ENCODE data around the gene SHANK3.

The SHANK3 gene

DNA sequence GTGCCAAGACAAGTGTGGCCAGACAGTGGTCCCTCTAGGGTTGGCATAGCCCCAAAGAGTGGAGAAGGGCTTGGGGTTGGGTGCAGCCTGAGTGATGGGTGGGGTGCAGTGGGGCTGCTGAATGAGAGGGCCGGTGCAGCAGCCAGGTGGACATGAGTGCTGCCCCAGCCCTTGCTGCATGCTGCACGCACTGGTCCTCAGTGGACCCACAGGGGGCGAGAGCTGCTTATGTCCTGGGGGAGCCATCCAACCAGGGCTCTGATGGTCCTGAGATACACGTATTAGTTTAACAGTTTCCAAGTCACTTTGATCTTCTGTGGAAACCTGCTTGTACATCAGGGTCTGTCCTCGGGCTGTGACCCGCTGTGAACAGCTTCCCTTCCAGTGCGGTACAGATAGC lies 41.5 kb downstream of the SHANK3 start:
- Histone ChIP-seq H3K4me1 (ENCODE audit: insufficient read depth, low read length) (no peaks in the 10 kb centered on the region), H3K9me3 (ENCODE audit: control insufficient read depth, insufficient read depth, low read length) (no peaks in the 10 kb centered on the region), H3K9ac (ENCODE audit: low read depth, low read length) (no peak overlapping the region), H3K36me3 (ENCODE audit: insufficient read depth, low read length) (no peaks in the 10 kb centered on the region)

DNA sequence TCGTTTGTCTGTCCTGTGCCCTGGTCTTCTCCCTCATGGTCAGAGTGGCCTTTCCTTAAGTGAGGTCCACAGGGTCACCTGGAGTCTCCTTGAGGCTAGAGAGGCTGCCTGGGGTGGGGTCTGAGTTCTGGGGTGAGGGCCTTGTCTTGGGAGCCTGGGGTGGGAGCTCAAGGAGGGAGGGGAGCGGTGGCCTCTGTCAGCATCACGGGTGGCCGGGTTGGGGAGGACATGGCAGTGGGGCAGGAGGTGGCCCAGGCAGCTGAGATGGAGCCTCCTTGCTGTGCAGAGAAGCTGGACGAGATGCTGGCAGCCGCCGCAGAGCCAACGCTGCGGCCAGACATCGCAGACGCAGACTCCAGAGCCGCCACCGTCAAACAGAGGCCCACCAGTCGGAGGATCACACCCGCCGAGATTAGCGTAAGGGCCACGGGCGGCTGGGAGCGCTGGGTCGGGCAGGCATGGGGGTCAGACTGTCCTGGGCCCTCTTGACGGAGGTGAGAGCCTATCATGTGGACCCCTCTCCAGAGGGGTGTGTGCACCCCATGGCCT lies 42.1 kb downstream of the SHANK3 start:
- Histone ChIP-seq H3K36me3 (ENCODE audit: insufficient read depth, low read length) (no peaks in the 10 kb centered on the region), H3K9ac (ENCODE audit: low read depth, low read length) (no peak overlapping the region), H3K4me1 (ENCODE audit: insufficient read depth, low read length) (no peaks in the 10 kb centered on the region), H3K9me3 (ENCODE audit: control insufficient read depth, insufficient read depth, low read length) (no peaks in the 10 kb centered on the region)

DNA sequence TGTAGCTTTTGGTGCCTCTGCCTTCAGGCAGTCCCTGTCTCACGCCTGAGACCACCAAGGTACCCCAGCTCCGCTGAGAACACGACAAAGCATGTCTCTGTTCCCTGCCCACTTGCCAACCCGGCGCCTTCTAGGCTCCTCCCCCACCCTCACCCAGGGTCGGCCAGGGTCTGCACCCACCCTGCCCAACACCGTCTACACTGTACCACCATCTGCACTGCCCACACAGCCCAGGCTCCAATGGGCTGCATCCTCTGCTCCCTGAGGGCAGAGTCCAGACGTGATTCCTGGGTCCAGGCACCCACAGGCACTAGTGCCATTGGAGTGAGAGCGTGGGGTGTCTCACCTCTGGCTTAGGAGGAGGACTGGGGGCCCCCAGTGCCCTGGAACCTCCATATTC lies 42.6 kb downstream of the SHANK3 start:
- Histone ChIP-seq H3K9me3 (ENCODE audit: control insufficient read depth, insufficient read depth, low read length) (no peaks in the 10 kb centered on the region), H3K9ac (ENCODE audit: low read depth, low read length) (no peak overlapping the region), H3K36me3 (ENCODE audit: insufficient read depth, low read length) (no peaks in the 10 kb centered on the region), H3K4me1 (ENCODE audit: insufficient read depth, low read length) (no peaks in the 10 kb centered on the region)

DNA sequence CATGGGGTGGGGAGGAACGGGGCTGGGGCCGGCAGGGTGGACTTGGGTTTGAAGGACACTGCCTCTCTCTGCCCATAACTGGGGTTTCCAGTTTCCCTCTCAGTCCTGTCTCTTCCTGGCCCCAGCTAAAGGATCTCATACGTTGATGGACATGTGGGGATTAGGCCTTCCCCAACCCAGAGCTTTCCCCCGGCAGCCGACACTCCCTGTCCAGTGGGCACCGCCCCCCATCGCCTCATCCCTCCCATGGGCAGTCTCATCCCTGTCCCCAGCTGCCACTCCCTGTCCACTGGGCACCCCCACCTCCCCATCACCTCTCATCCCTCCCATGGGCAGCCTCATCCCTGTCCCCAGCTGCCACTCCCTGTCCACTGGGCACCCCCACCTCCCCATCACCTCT lies 43.2 kb downstream of the SHANK3 start:
- H3K4me1 ChIP-seq (ENCODE audit: insufficient read depth, low read length) = no peaks in the 10 kb centered on the region
- H3K9ac ChIP-seq (ENCODE audit: low read depth, low read length) = no peak overlapping the region
- H3K36me3 ChIP-seq (ENCODE audit: insufficient read depth, low read length) = no peaks in the 10 kb centered on the region
- H3K9me3 ChIP-seq (ENCODE audit: control insufficient read depth, insufficient read depth, low read length) = no peaks in the 10 kb centered on the region

DNA sequence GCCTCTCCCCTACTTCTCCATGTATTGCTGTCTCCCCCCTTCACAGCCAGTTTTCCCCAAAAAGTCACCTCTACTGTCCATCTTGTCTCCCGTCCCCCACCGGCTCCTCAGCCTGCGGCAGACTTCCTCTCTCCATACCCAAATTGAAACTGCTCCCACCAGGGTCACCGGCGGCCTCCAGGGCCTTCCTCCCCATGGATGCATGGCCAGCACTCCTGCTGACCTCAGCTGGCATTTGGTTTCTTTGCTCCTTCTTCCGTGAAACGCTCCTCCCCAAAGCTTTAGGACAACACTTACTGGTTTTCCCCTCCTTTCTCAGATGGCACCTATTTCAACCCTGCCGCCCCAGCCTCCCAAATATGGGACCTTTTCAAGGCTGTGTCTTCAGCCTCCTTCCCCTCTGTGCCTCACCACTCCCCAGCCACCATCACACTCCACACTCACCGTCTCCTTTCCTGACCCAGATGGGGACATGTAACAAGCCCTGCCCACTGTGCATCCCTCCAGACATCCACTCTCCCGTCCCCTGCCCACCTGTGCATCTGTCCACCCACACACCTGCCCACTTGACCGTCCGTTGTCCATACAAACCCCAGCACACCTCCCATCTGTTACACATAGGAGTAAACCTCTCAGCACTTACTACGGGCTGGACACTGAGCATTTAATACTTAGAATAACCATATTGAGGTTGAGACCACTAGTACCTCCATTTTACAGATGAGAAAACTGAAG lies 43.8 kb downstream of the SHANK3 start:
- no peak overlapping the region for H3K9ac ChIP-seq (ENCODE audit: low read depth, low read length)
- no peaks in the 10 kb centered on the region for H3K9me3 ChIP-seq (ENCODE audit: control insufficient read depth, insufficient read depth, low read length)
- no peaks in the 10 kb centered on the region for H3K36me3 ChIP-seq (ENCODE audit: insufficient read depth, low read length)
- H3K4me1 ChIP-seq (ENCODE audit: insufficient read depth, low read length) = no peaks in the 10 kb centered on the region

DNA sequence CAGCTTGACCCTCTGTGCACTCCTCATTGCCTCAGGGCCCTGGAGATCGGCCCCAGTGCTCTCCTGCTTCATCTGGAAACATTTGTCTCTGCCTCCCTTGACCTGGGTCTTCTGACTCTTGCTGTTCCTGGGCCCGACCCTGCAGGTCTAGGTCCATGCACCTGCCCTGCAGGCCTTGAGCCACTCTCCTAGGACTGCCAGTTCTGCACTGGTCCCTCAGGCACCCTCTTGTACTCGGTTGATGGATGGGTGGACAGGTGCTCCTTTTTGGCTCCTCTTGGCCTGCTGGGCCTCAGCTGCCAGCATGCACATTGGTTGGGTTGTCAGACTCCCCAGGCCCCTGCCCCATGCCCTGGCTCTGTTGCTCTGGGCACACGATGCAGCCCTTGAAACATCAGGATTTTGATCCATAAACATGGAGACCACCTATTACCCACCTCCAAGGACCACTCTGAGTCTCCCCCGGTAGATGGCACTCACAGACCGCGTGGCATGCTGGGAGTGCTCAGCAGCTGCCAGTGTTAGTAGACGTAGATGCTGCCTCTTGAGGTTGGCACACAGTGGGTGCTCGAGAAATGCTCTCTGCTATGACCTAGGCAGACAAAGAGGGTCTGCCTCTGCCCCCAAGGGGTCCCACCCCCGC lies 45.2 kb downstream of the SHANK3 start:
- no peaks in the 10 kb centered on the region for H3K36me3 ChIP-seq (ENCODE audit: insufficient read depth, low read length)
- H3K9ac ChIP-seq (ENCODE audit: low read depth, low read length) = no peak overlapping the region
- H3K9me3 ChIP-seq (ENCODE audit: control insufficient read depth, insufficient read depth, low read length) = no peaks in the 10 kb centered on the region
- no peaks in the 10 kb centered on the region for H3K4me1 ChIP-seq (ENCODE audit: insufficient read depth, low read length)

DNA sequence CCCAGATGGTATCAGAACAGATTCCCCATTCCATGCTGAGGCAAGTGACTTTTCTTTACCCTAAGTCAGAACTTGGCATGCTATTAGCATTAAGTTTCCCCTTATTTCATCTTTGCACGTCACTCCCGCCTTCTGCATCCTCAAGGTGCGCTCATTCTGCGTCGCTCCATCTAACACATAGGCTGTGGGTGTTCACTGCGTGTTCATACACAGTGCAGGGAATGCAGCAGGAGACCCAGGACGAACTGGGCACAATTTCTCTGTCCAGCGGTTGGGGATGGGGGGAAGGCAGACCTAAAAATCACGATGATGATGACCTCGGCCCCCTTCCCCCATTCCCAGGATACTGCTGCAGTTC lies 45.7 kb downstream of the SHANK3 start:
- Histone ChIP-seq H3K36me3 (ENCODE audit: insufficient read depth, low read length) (no peaks in the 10 kb centered on the region), H3K9ac (ENCODE audit: low read depth, low read length) (no peak overlapping the region), H3K4me1 (ENCODE audit: insufficient read depth, low read length) (no peaks in the 10 kb centered on the region), H3K9me3 (ENCODE audit: control insufficient read depth, insufficient read depth, low read length) (no peaks in the 10 kb centered on the region)

DNA sequence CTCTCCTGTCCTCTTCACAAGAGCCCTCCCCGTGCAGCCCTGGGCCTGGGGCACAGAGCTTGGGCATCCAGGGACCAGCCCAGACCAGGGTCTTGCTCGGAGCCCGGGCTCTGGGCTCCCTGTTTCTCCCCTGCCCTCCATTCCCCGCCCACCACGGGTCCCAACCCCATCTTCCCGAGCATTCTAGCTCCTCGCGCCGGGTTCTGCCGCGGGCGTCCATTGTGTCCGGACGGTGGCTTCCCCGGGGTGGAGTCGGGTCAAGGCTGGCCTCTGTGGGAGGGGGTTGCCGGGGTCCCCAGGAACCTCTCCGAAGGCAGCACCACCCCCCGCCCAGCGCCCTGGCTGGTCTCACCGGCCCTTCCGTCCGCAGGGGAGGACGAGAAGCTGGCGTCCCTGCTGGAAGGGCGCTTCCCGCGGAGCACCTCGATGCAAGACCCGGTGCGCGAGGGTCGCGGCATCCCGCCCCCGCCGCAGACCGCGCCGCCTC lies 47.2 kb downstream of the SHANK3 start:
- Histone ChIP-seq H3K9me3 (ENCODE audit: control insufficient read depth, insufficient read depth, low read length) (no peaks in the 10 kb centered on the region), H3K9ac (ENCODE audit: low read depth, low read length) (no peak overlapping the region; the same call in 1 of the 2 replicates), H3K36me3 (ENCODE audit: insufficient read depth, low read length) (no peaks in the 10 kb centered on the region), H3K4me1 (ENCODE audit: insufficient read depth, low read length) (no peaks in the 10 kb centered on the region)

DNA sequence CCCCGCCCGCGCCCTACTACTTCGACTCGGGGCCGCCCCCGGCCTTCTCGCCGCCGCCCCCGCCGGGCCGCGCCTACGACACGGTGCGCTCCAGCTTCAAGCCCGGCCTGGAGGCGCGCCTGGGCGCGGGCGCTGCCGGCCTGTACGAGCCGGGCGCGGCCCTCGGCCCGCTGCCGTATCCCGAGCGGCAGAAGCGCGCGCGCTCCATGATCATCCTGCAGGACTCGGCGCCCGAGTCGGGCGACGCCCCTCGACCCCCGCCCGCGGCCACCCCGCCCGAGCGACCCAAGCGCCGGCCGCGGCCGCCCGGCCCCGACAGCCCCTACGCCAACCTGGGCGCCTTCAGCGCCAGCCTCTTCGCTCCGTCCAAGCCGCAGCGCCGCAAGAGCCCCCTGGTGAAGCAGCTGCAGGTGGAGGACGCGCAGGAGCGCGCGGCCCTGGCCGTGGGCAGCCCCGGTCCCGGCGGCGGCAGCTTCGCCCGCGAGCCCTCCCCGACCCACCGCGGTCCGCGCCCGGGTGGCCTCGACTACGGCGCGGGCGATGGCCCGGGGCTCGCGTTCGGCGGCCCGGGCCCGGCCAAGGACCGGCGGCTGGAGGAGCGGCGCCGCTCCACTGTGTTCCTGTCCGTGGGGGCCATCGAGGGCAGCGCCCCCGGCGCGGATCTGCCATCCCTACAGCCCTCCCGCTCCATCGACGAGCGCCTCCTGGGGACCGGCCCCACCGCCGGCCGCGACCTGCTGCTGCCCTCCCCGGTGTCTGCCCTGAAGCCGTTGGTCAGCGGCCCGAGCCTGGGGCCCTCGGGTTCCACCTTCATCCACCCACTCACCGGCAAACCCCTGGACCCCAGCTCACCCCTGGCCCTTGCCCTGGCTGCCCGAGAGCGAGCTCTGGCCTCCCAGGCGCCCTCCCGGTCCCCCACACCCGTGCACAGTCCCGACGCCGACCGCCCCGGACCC lies 48.0 kb downstream of the SHANK3 start:
- no peaks in the 10 kb centered on the region for H3K4me1 ChIP-seq (ENCODE audit: insufficient read depth, low read length)
- H3K9me3 ChIP-seq (ENCODE audit: control insufficient read depth, insufficient read depth, low read length) = no peaks in the 10 kb centered on the region
- H3K36me3 ChIP-seq (ENCODE audit: insufficient read depth, low read length) = no peaks in the 10 kb centered on the region
- peak overlapping the region; percentile 20; the same call in 1 of the 2 replicates for H3K9ac ChIP-seq (ENCODE audit: low read depth, low read length)

DNA sequence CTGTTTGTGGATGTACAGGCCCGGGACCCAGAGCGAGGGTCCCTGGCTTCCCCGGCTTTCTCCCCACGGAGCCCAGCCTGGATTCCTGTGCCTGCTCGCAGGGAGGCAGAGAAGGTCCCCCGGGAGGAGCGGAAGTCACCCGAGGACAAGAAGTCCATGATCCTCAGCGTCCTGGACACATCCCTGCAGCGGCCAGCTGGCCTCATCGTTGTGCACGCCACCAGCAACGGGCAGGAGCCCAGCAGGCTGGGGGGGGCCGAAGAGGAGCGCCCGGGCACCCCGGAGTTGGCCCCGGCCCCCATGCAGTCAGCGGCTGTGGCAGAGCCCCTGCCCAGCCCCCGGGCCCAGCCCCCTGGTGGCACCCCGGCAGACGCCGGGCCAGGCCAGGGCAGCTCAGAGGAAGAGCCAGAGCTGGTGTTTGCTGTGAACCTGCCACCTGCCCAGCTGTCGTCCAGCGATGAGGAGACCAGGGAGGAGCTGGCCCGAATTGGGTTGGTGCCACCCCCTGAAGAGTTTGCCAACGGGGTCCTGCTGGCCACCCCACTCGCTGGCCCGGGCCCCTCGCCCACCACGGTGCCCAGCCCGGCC lies 48.7 kb downstream of the SHANK3 start:
- Histone ChIP-seq H3K4me1 (ENCODE audit: insufficient read depth, low read length) (no peaks in the 10 kb centered on the region), H3K9ac (ENCODE audit: low read depth, low read length) (no peak overlapping the region), H3K36me3 (ENCODE audit: insufficient read depth, low read length) (no peaks in the 10 kb centered on the region), H3K9me3 (ENCODE audit: control insufficient read depth, insufficient read depth, low read length) (no peaks in the 10 kb centered on the region)

DNA sequence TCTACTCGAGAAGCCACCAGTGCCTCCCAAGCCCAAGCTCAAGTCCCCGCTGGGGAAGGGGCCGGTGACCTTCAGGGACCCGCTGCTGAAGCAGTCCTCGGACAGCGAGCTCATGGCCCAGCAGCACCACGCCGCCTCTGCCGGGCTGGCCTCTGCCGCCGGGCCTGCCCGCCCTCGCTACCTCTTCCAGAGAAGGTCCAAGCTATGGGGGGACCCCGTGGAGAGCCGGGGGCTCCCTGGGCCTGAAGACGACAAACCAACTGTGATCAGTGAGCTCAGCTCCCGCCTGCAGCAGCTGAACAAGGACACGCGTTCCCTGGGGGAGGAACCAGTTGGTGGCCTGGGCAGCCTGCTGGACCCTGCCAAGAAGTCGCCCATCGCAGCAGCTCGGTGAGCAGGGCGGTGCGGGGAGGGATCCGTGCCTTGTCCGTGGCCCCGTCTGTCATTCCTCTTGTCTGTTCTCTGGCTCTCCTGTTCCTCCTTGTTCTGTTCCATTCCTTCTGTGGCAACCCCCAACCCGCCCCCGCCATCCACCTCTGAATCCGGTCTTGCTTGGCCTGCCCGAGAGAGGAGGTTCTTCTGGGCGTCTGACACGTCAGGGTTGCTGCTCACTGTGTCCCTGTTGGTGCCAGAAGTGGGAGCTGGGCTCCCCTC lies 49.6 kb downstream of the SHANK3 start:
- Histone ChIP-seq H3K36me3 (ENCODE audit: insufficient read depth, low read length) (no peaks in the 10 kb centered on the region), H3K4me1 (ENCODE audit: insufficient read depth, low read length) (no peaks in the 10 kb centered on the region)

More for the DNA sequence above, 49.6 kb downstream of the SHANK3 start:
- H3K9me3 ChIP-seq (ENCODE audit: control insufficient read depth, insufficient read depth, low read length) = no peaks in the 10 kb centered on the region
- H3K9ac ChIP-seq (ENCODE audit: low read depth, low read length) = no peak overlapping the region
